IPS DF 4.7 (cell line): ENCODE data around the gene EPHA4.

Experiments
- DNase-seq: peaks from one replicate; pipeline ENCODE4 v3.0.0-alpha.2; 2013; ENCODE audit warnings: low spot score; ENCODE audit errors: extremely low read depth

Gene EPHA4

DNA sequence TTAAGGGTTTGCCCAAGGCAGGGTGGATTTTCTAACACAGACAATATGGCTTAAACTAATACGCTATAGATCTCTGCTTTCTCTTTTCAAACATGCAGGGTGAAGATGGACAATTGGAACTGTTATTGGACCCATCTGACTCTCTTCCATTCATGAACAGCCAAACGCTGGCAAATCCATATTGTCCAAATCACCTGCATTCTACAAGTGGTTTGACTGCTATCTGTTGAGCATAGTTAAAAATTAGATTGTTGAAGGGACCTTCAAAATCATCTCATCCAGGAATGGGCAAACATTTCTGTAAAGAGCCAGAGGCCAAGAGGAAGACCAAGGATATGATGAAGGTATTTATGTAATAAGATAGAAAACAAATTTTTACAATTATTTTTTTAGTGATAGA, 65.6 kb downstream of the EPHA4 start:
- DNase-seq = no peak

DNA sequence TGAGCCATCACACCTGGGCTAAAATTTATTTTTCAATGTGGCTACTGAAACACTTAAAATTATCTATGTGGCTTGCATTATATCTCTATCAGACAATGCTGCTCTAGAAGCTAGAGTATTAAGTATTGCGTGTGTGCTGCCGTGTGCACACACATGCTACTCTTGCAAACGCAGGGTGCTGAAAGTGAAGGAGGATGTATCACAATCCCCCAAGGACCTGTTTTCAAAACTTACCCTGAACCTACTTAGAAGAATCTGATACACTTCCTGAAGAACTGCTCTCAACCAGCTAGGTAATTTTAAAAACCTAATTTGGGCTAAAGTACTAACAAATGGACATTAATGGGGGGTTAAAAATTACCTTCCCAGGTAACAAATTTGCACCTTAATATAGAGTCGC, 66.5 kb downstream of the EPHA4 start:
- no peak for DNase-seq

DNA sequence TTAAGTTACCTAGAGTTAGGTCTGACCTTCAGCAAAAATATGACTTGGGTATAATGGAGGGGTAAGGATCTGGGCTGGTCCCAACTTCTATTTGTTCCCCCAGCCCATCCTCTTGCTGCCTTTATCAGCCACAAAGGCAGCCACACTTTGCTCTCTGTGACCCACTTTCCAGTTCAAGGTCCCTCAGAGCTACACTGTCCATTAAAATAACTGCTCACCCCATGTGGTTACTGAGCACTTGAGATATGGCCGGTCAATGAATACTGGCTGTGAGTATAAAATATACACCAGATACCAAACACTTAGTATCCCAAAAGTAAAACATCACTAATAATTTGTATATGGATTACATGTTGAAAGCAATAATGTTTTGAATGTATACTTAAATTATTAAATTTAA, 67.2 kb downstream of the EPHA4 start:
- no peak for DNase-seq

DNA sequence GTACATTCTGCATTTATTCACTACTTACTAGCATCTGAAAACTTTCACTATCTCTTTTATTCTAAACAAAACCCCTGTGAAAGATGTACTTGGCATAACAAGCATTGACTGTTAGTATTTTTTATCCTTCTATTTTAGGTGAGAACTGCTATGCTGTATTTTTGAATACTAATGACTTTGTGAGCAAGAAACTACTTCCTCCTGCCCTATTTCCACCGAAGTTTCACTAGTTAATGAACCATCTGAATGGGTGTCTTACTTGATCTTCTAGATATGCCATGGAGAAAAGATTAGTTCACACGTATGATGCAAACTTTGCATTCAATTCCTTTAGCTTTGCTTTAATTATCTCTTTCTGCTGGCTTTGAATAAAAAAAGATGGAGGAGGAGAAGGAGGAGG, 68.1 kb downstream of the EPHA4 start:
- no peak for DNase-seq

DNA sequence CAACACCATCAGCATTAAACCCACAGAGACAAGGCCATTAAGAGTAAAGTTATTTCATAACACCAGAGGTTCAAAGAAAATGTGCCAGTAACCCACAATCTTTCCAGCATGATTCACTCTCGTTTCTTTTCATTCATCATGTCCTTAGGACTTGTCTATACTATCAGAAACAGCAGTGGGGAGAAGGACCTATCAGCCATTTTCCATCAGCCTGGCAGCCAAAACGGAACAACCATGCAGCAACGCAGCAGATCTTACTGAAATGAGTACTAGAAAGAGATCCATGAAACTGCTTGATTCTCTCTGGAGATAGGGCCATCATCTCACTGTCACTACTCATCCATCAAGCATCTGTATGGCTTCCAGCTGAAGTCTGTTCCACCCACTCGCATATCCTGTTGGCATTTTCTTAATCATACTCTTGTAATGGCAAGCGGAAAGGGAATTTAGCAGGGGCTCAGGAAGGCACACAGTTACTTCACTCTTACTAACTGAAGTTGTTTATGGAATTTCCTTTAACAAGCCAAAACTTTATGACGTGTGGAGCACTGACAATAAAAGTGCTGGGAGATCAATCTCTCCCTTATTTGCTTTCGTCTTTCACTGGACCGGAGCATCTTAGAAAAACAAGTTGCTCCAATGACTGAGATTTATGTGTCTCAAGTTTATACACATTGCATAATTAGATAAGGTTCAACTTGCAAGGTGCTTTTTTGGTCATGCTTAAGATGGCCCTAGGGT, 69.7 kb downstream of the EPHA4 start:
- DNase-seq = no peak

DNA sequence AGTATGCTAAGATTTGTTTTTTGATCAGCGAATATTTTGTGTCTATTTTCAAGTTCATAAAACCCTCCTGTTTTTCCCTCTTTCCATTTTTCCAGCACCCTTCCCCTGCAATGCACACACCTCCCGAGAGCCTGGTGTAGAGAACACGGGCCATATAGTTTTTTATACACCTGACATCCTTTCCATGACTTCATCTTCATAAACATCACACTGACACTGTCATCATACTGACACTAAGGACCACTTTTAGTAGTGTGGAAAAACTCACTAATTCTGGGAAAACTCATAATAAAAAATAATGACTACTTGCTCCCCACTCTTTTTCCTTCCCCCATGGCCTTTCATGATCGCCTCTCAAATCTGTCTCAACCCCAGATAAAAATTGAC, 70.2 kb downstream of the EPHA4 start:
- no peak for DNase-seq

DNA sequence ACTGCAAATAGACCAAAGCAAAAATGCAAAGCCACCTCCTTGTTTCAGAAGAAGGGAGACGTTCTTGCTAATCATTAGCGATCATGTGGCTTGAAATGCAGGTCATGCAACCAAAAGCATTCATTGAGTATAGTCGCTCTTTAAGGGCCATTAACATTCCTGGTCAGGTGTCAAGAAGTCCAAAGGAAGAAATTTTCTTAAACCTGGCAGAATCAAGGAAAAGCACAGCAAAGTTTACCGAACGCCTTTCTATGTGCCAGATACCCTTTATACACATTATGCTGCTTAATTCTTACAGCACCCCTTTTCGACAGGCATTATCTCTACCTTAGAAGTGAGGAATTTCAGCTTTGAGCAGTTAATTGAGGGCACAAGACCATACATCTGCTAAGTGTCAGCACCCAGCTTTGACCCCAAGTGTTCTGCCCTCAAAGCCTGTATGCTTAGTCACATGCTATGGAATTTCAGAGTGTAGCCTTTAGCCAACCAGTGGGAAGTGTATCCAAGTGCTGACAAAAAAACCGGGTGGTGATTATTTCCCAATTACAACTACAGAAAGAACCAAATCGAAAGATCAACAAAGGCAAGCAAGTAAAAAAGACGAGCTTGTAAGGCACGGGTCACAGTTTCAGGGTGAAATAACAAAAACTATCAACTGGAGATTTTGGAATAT, 70.8 kb downstream of the EPHA4 start:
- no peak for DNase-seq

DNA sequence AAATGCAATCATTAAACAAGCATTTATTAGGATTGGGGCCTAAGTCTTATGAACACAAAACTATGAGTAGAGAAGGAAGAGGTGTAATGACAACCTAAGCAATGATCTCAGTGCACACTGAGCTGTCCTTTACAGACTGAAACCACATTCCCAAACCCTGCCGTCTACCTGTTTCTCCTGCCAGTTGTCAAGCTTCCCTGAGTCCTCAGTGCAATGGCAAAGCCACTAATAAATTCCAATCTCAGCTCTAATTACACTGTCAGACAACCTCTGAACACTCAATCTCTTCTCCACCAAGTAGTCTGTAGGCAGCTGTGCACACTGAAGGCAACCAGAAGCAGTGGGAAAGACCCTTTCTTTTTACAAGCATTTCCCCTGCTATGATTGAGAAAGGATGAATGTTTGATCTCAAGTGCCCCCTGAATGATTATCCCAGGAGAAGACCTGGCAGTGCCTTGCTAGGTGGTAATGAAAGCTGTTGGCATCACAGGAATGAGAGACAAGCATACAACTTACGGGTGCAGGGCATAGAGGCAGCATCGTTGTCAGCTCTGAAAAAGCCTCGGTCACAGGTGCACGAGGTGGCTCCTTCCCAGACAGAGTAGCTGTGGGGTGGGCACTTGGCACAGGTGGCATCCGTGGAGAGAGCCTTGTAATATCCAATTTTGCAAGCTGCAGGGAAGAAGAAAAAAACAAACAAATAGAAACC, 71.4 kb downstream of the EPHA4 start:
- DNase-seq = no peak

DNA sequence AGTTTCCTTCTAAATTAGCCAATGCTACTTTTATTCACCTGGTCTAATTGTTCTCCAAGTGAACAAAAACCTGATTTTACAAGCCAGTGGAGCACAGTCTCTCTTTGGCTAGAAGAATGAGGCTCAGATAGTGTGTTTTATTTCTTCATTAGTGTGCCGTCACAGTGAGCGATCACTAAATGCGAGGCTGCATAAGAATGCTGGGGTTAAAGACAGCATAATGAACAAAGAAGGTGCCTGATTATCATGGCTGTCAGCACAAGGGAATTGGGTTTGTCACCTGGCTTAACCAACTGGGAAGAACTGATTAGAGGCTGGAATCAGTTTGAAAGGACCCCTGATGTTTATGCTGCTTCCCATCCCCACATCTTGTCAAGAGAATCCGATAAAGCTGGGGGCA, 76.4 kb downstream of the EPHA4 start:
- DNase-seq = no peak

DNA sequence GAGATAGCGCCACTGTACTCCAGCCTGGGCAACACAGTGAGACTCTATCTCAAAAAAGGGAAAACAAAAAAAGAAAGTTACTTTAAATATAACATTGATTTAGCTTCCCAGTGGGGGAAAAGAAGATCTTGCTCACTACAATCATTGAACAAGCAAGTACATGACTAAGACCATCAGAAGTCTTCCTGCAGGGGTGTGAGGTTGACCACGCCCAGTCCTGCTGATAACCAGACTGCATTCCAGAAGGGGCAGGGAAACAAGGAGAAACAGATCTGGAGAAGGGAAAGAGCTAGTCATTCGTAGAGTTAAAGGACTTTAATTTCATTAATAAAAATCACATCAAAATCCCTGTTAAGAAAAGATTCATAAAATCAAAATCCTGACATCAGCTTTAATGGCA, 77.5 kb downstream of the EPHA4 start:
- DNase-seq = no peak

DNA sequence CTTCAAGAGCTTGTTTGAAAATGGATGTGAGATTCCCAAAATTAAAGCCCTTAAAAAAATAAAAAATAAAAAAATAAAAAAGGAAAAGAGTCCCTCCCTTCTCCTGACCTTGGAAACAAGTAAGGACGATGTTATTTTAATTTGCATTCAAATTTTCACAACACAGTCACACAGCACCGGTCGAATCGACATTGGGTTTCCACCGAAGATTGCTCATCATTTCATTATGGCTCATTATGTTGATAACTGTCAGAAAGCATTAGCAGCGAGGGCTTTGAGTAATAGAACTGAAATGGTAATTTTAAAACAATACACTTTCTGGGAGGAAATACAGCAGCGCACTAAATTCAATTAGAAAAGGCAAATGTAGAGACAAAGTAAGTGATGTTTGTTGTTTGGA, 78.7 kb downstream of the EPHA4 start:
- DNase-seq = no peak

DNA sequence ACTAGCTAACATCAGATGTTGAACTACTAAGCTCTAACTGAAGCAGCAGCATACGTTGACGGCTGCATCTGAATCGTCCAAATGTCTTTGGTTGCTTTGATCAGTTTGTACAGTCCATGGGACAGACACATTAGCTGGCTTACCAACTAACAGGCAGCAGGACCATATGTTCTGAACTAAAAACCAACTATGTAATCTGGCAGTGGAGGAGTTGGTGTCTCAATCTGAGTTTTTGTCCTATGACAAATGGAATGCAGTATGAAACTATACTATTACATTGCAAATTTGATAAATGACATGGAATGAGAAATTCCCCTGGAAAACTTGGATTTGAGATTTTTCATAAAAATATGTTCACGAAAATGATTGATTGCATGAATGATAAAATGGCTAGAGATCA, 79.5 kb downstream of the EPHA4 start:
- no peak for DNase-seq

DNA sequence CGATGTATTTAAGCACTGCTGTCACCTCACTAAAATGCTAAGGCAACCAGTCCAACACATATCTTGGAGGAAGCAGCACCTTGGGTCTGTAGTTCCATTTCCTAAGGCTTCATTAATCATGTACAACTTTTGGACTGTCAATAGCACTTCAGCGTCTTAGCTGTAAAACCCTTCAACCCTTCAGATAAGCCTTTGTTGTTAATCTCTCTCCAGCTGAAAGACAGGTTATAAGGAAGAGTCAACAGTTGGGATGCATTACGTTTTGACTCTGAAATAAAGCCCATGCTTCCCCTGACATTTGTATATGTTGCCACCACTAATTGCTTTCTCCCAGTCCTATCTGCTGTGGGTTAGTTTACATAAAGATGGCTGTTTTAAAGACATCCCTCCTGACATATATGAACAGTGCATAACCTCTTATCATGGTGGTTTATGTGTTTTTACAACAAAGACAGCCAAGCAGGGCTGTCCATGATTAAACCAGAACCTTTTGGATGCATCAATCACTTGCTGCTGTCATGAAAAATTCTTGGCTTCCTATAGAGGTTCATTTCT, 81.5 kb downstream of the EPHA4 start:
- DNase-seq = no peak

DNA sequence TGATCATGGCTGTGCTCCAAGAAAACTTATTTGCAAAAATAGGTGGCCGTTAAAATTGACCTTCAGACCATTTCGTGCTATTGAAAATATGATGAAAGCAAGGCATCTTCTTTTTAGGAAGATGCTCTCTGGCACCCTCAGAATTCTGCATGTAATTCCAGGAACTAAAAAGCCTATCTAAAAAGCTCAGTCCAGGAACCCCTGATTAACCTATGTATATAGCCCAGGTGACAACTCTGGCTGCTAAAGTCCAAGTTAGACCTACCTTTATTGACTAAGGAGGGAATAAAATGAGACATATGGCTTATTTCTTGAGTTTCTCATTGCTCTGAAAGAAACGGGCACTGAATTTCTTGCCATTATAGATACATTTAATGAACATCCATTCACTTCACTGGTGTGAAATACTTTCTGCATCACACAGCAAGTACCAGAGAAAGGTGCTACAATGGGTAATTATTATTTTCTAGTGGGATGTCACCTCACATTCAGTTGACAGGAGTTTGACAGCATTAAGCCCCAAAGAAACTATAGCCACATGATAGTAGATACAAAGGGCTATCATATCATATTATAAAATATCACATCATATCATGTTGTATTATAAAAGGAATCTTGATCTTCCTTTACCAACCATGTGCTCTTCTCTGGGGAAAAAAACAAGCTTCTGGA, 83.8 kb downstream of the EPHA4 start:
- no peak for DNase-seq

DNA sequence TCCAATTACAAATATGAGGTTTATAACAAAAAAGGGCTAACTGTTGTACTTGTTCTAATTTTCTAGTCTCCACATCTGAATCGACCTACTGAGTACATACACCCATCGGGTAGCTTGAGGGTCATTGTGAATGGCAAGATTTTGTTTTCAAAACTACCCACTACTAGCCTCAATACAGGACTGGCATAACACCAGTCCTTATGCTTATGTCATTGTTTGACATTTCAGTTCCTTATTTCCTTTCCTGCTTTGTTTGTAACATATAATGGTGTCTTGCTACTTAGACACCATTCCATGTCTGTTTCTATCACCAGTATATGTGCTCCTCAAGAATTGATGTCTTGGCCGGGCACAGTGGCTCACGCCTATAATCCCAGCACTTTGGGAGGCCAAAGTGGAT, 86.0 kb downstream of the EPHA4 start:
- no peak for DNase-seq

DNA sequence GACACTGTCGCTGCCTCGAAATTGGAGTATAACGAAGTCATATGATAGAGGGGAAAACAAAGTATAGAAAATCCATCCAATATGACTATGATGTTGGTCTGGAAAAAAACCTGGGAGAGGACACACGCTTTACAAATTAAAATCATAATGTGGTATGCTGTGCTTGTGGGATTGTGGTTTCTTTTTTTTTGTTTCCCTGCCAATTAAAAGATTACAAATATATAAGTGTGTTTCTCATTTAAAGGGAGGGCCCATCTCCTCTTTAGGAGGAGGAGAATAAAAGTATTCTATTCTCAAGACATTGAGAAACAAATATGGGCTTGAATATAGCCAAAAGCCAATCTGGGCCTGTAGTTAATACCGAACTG, 86.6 kb downstream of the EPHA4 start:
- DNase-seq = no peak

DNA sequence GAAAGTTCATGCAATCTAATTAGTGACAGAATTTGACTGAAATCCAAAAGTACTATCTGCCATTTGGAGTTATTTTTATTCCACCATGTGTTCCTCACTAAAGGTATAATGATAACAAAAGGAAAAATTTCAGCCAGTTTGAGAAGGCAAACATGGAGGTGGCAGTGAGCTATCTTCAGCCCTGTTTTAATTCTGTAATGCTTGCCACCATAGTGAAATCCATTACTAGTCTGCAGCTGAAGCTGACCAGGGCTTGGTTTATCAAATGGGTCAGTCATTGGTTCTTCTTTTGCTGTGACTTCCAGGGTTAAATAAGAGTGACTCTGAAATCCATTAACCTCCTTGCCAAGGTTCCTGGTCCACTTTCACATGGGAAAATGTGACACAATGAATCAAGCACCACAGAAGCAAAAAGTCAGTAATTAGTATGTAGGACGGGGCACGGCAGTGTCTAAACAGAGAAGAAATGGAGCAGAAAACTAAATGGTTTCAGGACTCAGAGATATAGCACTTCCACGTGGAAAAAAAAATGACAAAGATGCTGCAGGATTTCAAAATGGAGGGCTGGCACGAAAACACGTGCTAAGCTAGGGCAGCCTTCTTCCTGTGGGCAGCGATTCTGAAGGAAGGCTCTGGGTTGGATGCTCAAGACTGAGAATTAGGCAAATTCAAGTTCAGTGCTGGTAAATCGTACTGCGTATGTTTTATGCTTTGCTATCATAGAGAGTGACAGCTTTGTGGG, 87.2 kb downstream of the EPHA4 start:
- no peak for DNase-seq

DNA sequence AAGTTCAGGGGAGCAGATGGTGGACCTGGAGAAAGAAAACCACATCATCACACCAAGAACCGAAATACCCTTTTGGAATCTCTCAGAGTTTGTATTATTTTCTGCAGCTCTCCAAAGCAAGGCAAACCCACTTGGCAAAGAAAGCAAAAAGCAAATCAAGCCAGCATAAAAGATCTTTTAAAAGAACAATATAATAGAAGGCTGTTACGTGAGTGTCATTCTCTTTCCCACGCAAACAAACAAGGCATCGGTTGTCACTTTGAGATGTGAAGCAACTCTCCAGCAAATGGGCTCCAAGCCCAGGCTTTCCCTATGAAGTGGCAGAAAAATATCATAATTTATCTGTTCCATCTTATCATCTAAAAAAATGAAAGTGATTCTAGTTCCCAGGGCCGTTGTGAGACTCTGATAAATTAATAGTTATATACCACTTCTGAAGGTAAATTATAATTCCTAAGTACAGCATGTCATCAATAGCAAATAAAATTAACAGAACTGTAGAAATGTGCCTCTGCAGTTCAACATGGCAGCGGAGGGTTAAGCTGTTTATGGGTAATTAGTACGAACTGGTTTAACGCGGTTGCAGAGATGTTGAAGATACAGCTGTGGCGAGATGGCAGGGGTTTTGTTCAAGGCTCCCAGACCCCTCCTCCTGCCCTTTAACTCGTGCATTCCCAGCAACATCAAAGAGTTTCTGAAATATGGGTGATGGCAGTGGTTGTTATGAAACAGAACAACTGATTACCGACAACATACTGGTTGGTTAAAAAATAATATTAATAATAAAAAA, 89.2 kb downstream of the EPHA4 start:
- no peak for DNase-seq

DNA sequence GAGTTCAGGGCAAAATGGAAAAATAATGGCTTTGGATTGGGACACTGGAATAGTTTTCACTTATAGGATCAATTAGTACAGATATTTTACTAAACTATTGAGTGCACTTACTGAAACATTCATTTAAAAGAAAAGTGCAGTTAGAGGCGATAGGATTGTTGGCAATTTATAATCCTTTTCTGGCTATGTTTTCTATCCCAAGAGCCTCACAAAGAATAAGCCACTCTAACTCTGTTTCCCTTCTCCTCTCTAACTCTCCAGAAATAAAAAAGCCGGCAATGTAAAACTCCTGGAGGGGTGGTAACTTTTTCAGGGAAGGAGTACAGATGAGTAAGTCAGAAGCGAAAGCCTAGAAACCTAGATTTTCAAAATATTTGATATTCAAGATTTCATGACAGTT, 91.3 kb downstream of the EPHA4 start:
- DNase-seq = no peak

DNA sequence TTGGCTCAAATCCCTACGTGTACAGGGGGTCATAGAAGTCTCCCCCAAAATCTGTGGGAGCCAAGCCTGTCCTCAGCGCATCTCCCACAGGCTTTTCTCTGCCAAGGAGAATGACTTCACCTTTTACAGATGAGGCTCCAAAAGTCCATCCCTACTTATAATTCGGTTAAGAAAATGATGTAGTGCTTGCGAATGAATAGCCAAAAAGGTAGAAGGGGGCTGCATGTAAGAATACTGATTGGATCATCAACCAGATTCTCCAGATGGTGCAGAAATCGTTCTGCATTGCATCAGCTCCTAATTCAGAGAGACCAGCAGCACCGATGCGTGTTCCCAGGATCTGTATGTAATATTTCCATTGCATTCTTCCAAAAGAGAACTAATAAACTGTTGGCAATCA, 91.9 kb downstream of the EPHA4 start:
- DNase-seq = no peak

DNA sequence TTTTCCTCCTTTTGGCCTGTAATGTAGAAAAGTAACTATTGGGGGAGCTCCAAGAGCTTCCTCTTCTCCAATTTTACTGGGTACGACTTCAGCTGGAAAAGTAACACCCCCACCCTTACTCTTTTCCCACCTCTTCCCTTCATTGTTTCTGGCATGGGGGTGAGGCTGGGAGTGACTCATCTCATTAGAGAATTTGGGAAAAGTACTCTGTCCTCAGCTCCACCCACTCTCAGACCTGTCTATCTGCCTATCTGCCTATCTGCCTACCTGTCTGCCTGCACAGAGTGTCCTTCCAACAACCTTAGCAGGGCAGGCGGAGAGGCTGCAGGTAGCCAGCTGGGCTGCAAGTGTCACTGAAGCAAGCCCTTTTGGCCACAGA, 93.6 kb downstream of the EPHA4 start:
- DNase-seq = no peak
